Fibroblast of gingiva (primary cell): ENCODE data around the gene RHBG.
"Not testable (repeated sequence)": the region's sequence is repeated elsewhere in the genome, so short reads cannot be mapped to it uniquely, and the experiment has no call there.

Experiments used
- DNase-seq: peaks from one replicate; pipeline ENCODE4 v3.0.0-alpha.2; 2011; ENCODE audit warnings: low read depth

Gene RHBG

GRCh38 chr1:156368889-156369684, at the start of gene RHBG:
RHBG (plus strand) TSS chr1:156369211; CDS start chr1:156369250, 39 bp downstream.
- no peak for DNase-seq

- no peak for DNase-seq
These were observed 49.3 kb upstream of the RHBG start for GRCh38 chr1:156319664-156320063.

GRCh38 chr1:156320560-156320959, 48.5 kb upstream of the RHBG start:
- no peak for DNase-seq

- DNase-seq: peak; percentile 14
These were observed 45.8 kb upstream of the RHBG start for GRCh38 chr1:156323179-156323578.

GRCh38 chr1:156336242-156336641, 32.8 kb upstream of the RHBG start:
- DNase-seq: no peak

GRCh38 chr1:156337052-156337887, 31.7 kb upstream of the RHBG start:
- no peak for DNase-seq

- DNase-seq: no peak
These were observed 31.2 kb upstream of the RHBG start for GRCh38 chr1:156337888-156338179.

- peak; percentile 100 for DNase-seq
These were observed 30.6 kb upstream of the RHBG start, which contains the start of the genes CCT3 and TSACC for GRCh38 chr1:156338180-156338976. CCT3 (minus strand) TSS chr1:156338292; CDS start chr1:156338184, 108 bp downstream. TSACC (plus strand) TSS chr1:156338526; CDS start chr1:156339758, 1,232 bp downstream.

- DNase-seq: peak; percentile 11
These were observed 26.6 kb upstream of the RHBG start for GRCh38 chr1:156342166-156342955.

GRCh38 chr1:156344409-156344808, 24.6 kb upstream of the RHBG start:
- no peak for DNase-seq

- DNase-seq: not testable (repeated sequence)
These were observed 23.0 kb upstream of the RHBG start for GRCh38 chr1:156346035-156346434.

GRCh38 chr1:156346636-156347035, 22.4 kb upstream of the RHBG start:
- peak; percentile 81 for DNase-seq

GRCh38 chr1:156347331-156347730, 21.7 kb upstream of the RHBG start:
- peak; percentile 92 for DNase-seq

GRCh38 chr1:156352481-156352880, 16.5 kb upstream of the RHBG start:
- not testable (repeated sequence) for DNase-seq

- no peak for DNase-seq
These were observed 12.6 kb upstream of the RHBG start for GRCh38 chr1:156356262-156356874.

- peak; percentile 7 for DNase-seq
These were observed 12.0 kb upstream of the RHBG start for GRCh38 chr1:156356875-156357534.

- no peak for DNase-seq
These were observed 11.0 kb upstream of the RHBG start for GRCh38 chr1:156357977-156358376.

- no peak for DNase-seq
These were observed 10.4 kb upstream of the RHBG start for GRCh38 chr1:156358641-156359040.

- no peak for DNase-seq
These were observed 9.8 kb upstream of the RHBG start for GRCh38 chr1:156359249-156359648.

- peak; percentile 56 for DNase-seq
These were observed 9.0 kb upstream of the RHBG start for GRCh38 chr1:156359973-156360372.
